GM12865 (cell line): ENCODE data around the gene CSNK1A1.
"Not testable (repeated sequence)": the region's sequence is repeated elsewhere in the genome, so short reads cannot be mapped to it uniquely, and the experiment has no call there.

Experiments
- DNase-seq: peaks from one replicate; pipeline ENCODE4 v3.0.0; 2010; ENCODE audit warnings: low read depth
- H3K4me3 ChIP-seq: 2 replicates; pipeline ENCODE4 v1.5.1; 2011; ENCODE audit warnings: mild to moderate bottlenecking, low read depth, low read length, control low read depth
- TF ChIP-seq, protein P1 (sequence below): IDR thresholded peaks from 2 replicates; pipeline ENCODE4 v1.5.1; 2011; ENCODE audit warnings: low read length, control low read depth, low read depth, inconsistent platforms; ENCODE audit not compliant: insufficient read depth; ENCODE audit errors: missing control alignments

The CSNK1A1 gene

DNA sequence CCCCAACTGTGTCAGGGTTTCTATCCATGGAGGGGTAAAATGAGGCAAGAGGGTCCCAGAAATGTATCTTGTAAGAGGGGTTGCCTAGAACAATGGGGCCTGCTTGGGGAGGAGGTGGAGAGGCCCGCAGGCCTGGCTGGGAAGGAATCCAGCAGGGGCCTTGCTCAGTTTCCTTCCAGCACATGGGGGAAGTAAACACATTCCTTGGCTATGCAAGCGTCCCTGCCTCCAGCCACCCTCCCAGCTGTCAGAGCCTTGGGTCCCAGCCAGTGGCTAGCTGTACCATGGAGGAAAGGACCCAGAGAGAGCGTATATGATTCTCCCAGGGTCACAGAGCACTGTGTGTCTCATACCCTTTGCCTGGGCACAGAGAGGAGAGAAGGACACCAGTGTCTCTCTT is 101.0 kb downstream of the CSNK1A1 start:
- H3K4me3 ChIP-seq, result no peak overlapping the region
- TF ChIP-seq, protein P1, sequence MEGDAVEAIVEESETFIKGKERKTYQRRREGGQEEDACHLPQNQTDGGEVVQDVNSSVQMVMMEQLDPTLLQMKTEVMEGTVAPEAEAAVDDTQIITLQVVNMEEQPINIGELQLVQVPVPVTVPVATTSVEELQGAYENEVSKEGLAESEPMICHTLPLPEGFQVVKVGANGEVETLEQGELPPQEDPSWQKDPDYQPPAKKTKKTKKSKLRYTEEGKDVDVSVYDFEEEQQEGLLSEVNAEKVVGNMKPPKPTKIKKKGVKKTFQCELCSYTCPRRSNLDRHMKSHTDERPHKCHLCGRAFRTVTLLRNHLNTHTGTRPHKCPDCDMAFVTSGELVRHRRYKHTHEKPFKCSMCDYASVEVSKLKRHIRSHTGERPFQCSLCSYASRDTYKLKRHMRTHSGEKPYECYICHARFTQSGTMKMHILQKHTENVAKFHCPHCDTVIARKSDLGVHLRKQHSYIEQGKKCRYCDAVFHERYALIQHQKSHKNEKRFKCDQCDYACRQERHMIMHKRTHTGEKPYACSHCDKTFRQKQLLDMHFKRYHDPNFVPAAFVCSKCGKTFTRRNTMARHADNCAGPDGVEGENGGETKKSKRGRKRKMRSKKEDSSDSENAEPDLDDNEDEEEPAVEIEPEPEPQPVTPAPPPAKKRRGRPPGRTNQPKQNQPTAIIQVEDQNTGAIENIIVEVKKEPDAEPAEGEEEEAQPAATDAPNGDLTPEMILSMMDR, result no peak
- DNase-seq, result no peak

DNA sequence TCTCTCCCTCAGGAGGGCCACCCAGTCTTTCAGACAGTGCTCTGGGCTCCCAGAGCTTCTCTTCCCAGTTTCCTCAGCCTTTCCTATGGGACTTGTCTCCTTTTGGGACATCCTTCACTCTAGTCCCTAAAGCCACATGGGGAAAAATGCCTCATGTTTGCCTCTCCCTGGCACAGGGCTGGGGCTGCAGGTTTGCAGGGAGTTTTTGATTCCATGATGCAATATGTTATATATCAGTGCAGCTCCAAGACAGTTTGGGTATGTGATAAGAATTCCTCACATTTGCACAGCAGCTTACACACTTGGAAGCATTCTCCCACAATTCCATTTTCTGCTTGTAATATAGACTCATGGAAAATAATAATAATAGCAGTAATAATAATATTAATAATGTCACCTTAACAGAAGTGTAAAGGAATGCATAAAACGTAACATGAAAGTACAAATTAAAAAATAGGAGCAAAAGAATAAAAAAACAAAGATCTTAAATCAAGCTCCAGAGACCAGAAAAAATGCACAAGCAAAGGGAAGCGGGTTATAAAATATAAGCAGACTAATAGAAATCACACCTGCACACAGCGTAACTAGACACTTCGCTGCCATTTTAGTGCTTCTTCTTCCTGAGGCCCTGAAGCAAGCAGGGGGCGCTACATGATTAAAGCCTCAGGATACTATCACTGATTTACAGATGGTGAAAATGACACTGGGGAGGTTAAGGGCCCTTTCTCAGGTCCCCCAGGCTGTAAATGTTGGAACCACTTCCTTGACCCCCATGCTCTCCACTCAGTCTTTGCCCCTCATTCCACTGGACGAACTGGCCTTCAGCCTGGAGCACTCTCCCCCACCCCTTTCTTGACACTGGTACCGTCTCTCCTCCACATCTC is 102.2 kb downstream of the CSNK1A1 start:
- no peak overlapping the region for H3K4me3 ChIP-seq
- DNase-seq, result no peak

DNA sequence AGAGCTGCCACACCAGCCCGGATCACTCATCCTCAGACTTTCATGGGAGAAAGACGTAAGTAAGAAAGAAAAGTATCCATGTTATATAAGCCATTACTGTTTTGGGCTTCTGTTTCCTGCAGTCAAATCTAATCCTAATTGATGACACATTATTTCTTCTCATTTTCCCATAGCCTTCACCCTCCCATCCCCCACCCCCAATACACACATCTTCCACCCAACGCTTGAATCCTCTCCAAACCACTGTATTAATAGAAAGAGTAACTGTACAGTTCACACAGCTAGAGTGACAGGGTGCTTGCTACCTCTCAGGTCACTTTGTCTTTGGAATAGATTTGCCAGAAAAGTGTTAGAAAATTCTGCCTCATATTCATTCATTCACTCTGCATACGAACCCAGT is 102.8 kb downstream of the CSNK1A1 start:
- H3K4me3 ChIP-seq, result no peak overlapping the region
- TF ChIP-seq, protein P1, result no peak
- no peak for DNase-seq

More for the DNA sequence above, 102.2 kb downstream of the CSNK1A1 start:
- TF ChIP-seq, protein P1, result peak; percentile 23

DNA sequence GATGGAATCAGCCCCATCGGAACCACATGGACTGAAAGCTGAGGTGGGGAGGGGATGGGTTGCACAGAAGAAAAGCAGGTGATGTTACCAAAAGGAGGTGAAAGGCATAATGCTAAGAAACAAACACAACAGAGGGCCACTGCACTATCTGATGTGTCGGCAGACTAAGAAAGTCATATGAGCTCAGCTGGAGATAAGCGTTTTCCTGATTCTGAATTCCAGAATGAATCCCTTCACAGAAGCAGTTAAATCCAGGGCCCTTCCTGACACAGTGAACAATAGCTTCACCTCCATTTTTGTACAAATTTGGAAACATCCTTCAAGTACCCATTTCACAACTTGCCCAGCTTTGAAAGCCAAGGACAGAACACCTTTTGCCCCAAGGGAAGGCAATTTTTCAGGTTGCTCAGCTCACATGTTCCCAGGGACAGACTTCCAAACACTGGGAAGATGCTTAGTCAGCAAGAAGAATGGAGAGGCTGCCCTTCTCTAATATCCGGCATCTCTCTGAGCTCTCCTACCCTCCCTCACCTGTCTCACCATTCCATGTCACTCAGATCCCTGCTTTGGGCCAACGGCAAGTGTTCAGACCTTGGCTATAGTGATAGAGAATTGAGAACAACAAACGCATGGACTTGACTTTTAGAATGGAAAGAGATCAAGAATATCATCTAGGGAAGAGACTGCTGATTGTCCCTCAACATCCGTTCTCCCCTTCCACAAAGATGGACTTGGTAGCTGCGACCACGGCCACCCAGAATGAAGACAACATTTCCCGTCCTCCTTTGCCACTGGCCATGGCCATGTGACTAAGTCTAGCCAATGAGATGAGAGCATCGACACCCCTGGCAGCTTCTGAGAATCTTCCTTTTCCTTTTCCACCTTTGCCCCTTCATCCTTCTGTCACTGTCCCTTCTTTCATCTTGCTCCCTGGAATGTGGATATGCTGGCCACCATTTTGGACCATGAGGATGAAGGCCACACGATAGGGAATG is 103.6 kb downstream of the CSNK1A1 start:
- H3K4me3 ChIP-seq, result no peak overlapping the region
- no peak for DNase-seq
- TF ChIP-seq, protein P1, result no peak

DNA sequence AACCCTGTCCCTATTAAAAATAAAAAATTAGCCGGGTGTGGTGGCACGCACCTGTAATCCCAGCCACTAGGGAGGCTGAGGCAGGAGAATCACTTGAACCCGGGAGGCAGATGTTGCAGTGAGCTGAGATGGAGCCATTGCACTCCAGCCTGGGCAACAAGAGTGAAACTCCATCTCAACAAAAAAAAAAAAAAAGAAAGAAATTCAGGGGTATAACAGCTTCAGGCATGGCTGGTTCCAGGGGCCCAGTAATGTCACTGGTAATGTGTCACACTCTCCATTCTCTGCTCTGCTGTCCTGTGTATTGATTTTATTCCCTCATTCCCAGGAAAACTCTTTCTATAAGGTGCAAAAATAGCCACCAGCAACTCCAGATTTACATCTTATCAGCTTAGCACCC is 104.4 kb downstream of the CSNK1A1 start:
- H3K4me3 ChIP-seq, DNase-seq: not testable (repeated sequence)

DNA sequence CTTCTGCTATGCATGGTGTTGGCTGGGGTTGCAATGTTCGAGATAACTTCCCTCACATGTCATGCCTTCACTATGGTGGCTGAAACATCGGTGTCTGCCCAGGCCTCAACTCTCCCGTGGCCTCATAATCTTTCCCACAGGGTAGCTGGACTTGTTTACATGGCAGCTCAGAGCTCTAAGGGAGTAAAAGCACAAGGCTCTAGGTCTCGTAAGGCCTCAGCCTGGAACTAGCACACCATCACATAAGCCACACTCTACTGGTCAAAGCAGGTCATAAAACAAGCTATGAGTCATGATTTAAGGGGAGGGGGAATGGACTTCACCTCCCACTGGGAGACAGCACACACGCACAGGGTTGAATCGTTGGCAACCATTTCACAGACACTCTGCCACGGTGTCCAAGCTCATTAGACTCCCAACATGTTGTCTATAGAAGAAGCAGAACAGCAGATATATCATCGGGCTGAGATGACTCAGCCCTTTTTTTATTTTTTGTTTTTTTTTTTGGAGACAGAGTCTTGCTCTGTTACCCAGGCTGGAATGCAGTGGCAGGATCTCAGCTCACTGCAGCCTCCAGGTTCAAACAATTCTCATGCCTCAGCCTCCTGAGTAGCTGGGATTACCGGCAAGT is 105.4 kb downstream of the CSNK1A1 start:
- no peak for DNase-seq

More for the DNA sequence above, 105.4 kb downstream of the CSNK1A1 start:
- TF ChIP-seq, protein P1, result no peak
- no peak overlapping the region for H3K4me3 ChIP-seq
